K562 (cell line): ENCODE results near the gene UQCRC2. TPM values are rescaled to one million over a fixed set of nuclear protein-coding genes. Genes with fewer than 3 reads are reported as not detected.
A peak's percentile ranks its signal among the peaks of the same experiment; 100 is the strongest.

Experiments
- ATAC-seq: fragments of 200-7000 bp; cut with Tn5 transposase; 3 replicates; pipeline ENCODE4 v1.9.1; 2020; ENCODE audit warnings: moderate library complexity
- BruUV-seq: library from RNA; stranded (reverse); fragments of 400-500 nt; replicated peaks from 2 replicates; lab custom pipeline; 2021; lab: Mats Ljungman, UMichigan
- CTCF ChIA-PET: fragments of 300-600 bp; formaldehyde crosslinking; extraction: SDS; loops from one replicate; lab custom pipeline; 2021; ENCODE audit warnings: low intra/inter-chr PET ratio; lab: Yijun Ruan, JAX
- POLR2A ChIA-PET: fragments of 300-600, 350-650 bp; sonication (Branson Sonifier 250); formaldehyde crosslinking; extraction: SDS; loops from one replicate; lab custom pipeline; 2021; ENCODE audit warnings: antibody characterized with exemption, inconsistent platforms; lab: Yijun Ruan, JAX
- DNase-seq, 4 experiments: peaks; one replicate each; pipeline versions ENCODE4 v3.0.0 to v3.0.0-alpha.2; 2011 to 2018; ENCODE audit warnings: low spot score in 3 of 4, mixed read lengths in 3 of 4; ENCODE audit errors: extremely low read depth in 1 of 4
- FAIRE-seq: peaks from 2 replicates; lab custom pipeline; 2011; peaks lifted over from hg19 to GRCh38; lab: Jason Lieb, UNC
- H2AFZ ChIP-seq: 2 replicates; pipeline ENCODE4 v1.6.0; 2011; ENCODE audit warnings: low read depth, low read length, control low read depth, inconsistent platforms
- H3K27ac ChIP-seq: fragments of 200-600 bp; 3 replicates; pipeline ENCODE4 v1.8.0; 2011; ENCODE audit warnings: low read depth, mild to moderate bottlenecking, control low read depth, inconsistent platforms, low read length, moderate library complexity, mixed read lengths; ENCODE audit errors: extremely low read depth
- H3K27me3 ChIP-seq, 2 experiments: fragments of 300-600 bp in 1 of 2; 2 replicates in 1 of 2; 3 replicates in 1 of 2; pipeline versions ENCODE4 v1.6.0 to v1.8.0; 2011; ENCODE audit warnings: inconsistent platforms in 2 of 2, low read length in 2 of 2, mild to moderate bottlenecking in 1 of 2, mixed read lengths in 1 of 2, moderate library complexity in 1 of 2; ENCODE audit not compliant: control insufficient read depth in 2 of 2, insufficient read depth in 2 of 2
- H3K36me3 ChIP-seq: fragments of 300-600 bp; 3 replicates; pipeline ENCODE4 v1.8.0; 2011; ENCODE audit warnings: mild to moderate bottlenecking, low read length, inconsistent platforms; ENCODE audit not compliant: control insufficient read depth, insufficient read depth
- H3K4me1 ChIP-seq, 2 experiments: fragments of 200-600 bp in 1 of 2; replicated peaks in 1 of 2; 2 replicates in 1 of 2; 3 replicates in 1 of 2; pipeline versions ENCODE4 v1.5.1 to v1.8.0; 2011; ENCODE audit warnings: inconsistent platforms in 2 of 2, low read length in 2 of 2, mild to moderate bottlenecking in 1 of 2, mixed read lengths in 1 of 2, moderate library complexity in 1 of 2; ENCODE audit not compliant: control insufficient read depth in 2 of 2, insufficient read depth in 2 of 2
- H3K4me2 ChIP-seq: 2 replicates; pipeline ENCODE4 v1.6.1; 2011; ENCODE audit warnings: low read length, control low read depth, inconsistent platforms, mixed read lengths; ENCODE audit not compliant: insufficient read depth
- H3K4me3 ChIP-seq: fragments of 200-600 bp; sonication (generic), shearing (Covaris generic); 2 replicates; pipeline ENCODE4 v1.5.1; 2016; ENCODE audit warnings: control low read depth, inconsistent platforms
- H3K79me2 ChIP-seq: fragments of 200-600 bp; 3 replicates; pipeline ENCODE4 v1.8.0; 2011; ENCODE audit warnings: low read length, inconsistent platforms; ENCODE audit not compliant: control insufficient read depth, insufficient read depth
- H3K9ac ChIP-seq, 2 experiments: 2 replicates each; pipeline versions ENCODE4 v1.6.0 to v1.6.1; 2011; ENCODE audit warnings: low read depth in 2 of 2, low read length in 2 of 2, control low read depth in 1 of 2, inconsistent platforms in 1 of 2, mild to moderate bottlenecking in 1 of 2, mixed read lengths in 1 of 2; ENCODE audit not compliant: insufficient read depth in 1 of 2
- H3K9me1 ChIP-seq: one replicate; pipeline ENCODE4 v1.6.0; 2011; ENCODE audit warnings: inconsistent platforms, mild to moderate bottlenecking, low read length, moderate library complexity; ENCODE audit not compliant: control insufficient read depth, insufficient read depth
- H3K9me3 ChIP-seq: replicated peaks from 2 replicates; pipeline ENCODE4 v1.5.1; 2011; ENCODE audit warnings: low read depth, low read length, inconsistent platforms; ENCODE audit not compliant: control insufficient read depth, insufficient read depth
- H4K20me1 ChIP-seq: replicated peaks from 2 replicates; pipeline ENCODE4 v1.6.1; 2011; ENCODE audit warnings: low read length, inconsistent platforms, mixed read lengths; ENCODE audit not compliant: control insufficient read depth, insufficient read depth
- HNRNPH1 ChIP-seq: fragments of 200-400 bp; formaldehyde crosslinking; optimal IDR thresholded peaks from 2 replicates; pipeline ENCODE3; 2017; ENCODE audit warnings: low read depth, mild to moderate bottlenecking, low read length, moderate library complexity
- RBM34 ChIP-seq: fragments of 200-400 bp; formaldehyde crosslinking; IDR thresholded peaks from 2 replicates; pipeline ENCODE4 v1.6.1; 2018; ENCODE audit warnings: low read length, borderline replicate concordance; ENCODE audit not compliant: insufficient read depth
- ZNF407 ChIP-seq: fragments of 450-650 bp; IDR thresholded peaks from 2 replicates; pipeline ENCODE4 v1.6.1; 2016; ENCODE audit warnings: low read depth
- WGBS: fragments of 100-300 bp; shearing (Covaris generic); methylation state at CpG from one replicate; pipeline ENCODE4 v1.1.6; 2016; ENCODE audit warnings: low coverage, mixed read lengths; ENCODE audit not compliant: insufficient coverage; ENCODE audit errors: missing lambda C conversion rate; 5-methylcytosine and 5-hydroxymethylcytosine counted together
- in situ Hi-C: fragments of 300-500 bp; cut with MboI; formaldehyde crosslinking; loops from 4 replicates; pipeline ENCODE4 v1.15.0; 2018; ENCODE audit warnings: inconsistent platforms, mixed read lengths
- intact Hi-C: fragments of 100-400 bp; cut with micrococcal nuclease; formaldehyde crosslinking; loops from 2 replicates; pipeline ENCODE4 v1.14.2; 2022
- polyA plus RNA-seq, 8 experiments: library from polyadenylated mRNA; depleted of rRNA in 4 of 8; stranded (reverse) in 5 of 8; unstranded in 3 of 8; fragments of >200 nt; fragmentation: Nextera tagmentation in 2 of 8; fragmentation: Illumina TruSeq in 1 of 8; extraction: Ambion mirVana in 2 of 8; extraction: Trizol in 1 of 8; gene quantifications; 2 replicates each; pipeline versions ENCODE4 v1.2.1 to v1.2.3, GENCODE V29; 2011 to 2014; ENCODE audit warnings: inconsistent platforms in 1 of 8, missing spikeins in 1 of 8
- total RNA-seq, 7 experiments: library from RNA; depleted of rRNA in 6 of 7; stranded (reverse); fragments of >200 nt in 6 of 7; fragmentation: Illumina TruSeq in 2 of 7; extraction: Trizol in 2 of 7; gene quantifications; 2 replicates each; pipeline versions ENCODE4 v1.2.1 to v1.2.3, GENCODE V29; 2011 to 2021; ENCODE audit warnings: low replicate concordance in 1 of 7
- TF ChIP-seq, protein P1 (sequence below): fragments of 250-450 bp; sonication (Bioruptor Pico); IDR thresholded peaks from 2 replicates; pipeline ENCODE4 v1.8.0; 2021; ENCODE audit warnings: mild to moderate bottlenecking, moderate library complexity

UQCRC2 gene
- total and polyA plus RNA-seq, 9 of the 15 experiments (the other 6 are each of a cell fraction or from before 2014, with no cell fraction given): 177 to 516 (median 319) TPM

DNA sequence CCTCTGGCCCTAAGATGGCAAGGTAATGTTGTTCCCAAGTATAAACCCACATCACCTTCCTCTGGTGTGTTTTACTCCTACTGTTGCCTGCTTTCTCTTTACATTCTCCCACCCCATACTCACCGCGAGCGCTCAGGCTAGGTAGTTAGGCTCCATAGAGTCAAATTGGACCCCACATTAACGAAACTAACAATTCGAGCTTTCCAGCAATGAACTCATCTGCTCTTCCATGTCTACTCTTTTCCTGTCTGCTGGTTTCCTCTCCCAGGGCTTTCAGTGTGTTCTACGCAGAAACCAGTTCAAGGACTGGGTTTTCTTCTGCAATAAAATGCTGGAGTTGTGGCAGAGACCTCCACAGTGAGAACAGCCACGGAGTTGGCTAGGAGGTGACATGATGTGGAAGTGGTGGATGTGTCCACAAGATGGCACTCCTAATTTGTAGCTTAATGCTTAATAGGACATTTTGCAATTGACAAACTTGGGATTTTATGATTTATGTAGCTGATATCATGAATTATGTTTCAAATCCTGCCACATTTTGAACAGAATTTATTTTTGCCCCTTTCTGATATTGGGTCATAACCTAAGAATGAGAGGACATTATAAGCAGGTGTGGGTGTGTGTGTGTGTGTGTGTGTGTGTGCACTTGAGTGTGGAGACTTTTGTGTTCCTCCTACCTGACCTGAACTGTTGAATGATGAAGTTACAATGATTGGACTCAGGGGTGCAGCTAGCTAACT, 2.2 kb upstream of the UQCRC2 start (continued):
- no peak for TF ChIP-seq RBM34
- no peak for TF ChIP-seq HNRNPH1
- TF ChIP-seq, protein P1, sequence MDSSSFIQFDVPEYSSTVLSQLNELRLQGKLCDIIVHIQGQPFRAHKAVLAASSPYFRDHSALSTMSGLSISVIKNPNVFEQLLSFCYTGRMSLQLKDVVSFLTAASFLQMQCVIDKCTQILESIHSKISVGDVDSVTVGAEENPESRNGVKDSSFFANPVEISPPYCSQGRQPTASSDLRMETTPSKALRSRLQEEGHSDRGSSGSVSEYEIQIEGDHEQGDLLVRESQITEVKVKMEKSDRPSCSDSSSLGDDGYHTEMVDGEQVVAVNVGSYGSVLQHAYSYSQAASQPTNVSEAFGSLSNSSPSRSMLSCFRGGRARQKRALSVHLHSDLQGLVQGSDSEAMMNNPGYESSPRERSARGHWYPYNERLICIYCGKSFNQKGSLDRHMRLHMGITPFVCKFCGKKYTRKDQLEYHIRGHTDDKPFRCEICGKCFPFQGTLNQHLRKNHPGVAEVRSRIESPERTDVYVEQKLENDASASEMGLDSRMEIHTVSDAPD (CRISPR knock-in tag): no peak

- WGBS: 2% methylated on average over 24 of the region's 24 CpGs
- in situ Hi-C loops: no loop called here
- Histone ChIP-seq H3K9me3 (no peaks in the 10 kb centered on the region), H2AFZ (peak overlapping the region; percentile 98), H3K4me1 (peaks cover 4 to 7% of the 10 kb centered on the region in 2 experiments; a peak in 3 of 5 replicates), H3K27me3 (peaks cover 0 to 2% of the 10 kb centered on the region in 2 experiments; a peak in 1 of 5 replicates), H3K4me3 (peak overlapping the region; percentile 92), H3K36me3 (peaks cover 27% of the 10 kb centered on the region), H3K4me2 (peak overlapping the region; percentile 99), H3K9ac (peak overlapping the region; percentile 97 to 100), H3K27ac (peak overlapping the region; percentile 98), H4K20me1 (peaks cover 19% of the 10 kb centered on the region), H3K79me2 (peaks cover 67% of the 10 kb centered on the region), H3K9me1 (peaks cover 5% of the 10 kb centered on the region)
- peak; percentile 72 for FAIRE-seq
- BruUV-seq: TSS peak; percentile 78
- ATAC-seq: peak; percentile 69
- intact Hi-C loops: loop anchor here (5.0 kb wide), 3 partner anchors 125 to 235 kb away; no protein-coding TSS in a partner anchor
- ChIA-PET POLR2A (interaction anchor here (0.5 to 1.4 kb wide), 6 partner anchors 9 to 200 kb away, joined by 3 to 5 read pairs (median 3); no protein-coding TSS in a partner anchor), CTCF (interaction anchor here (1.5 to 1.7 kb wide), 2 partner anchors 147 to 237 kb away, joined by 3 to 11 read pairs; no protein-coding TSS in a partner anchor)
- peak; percentile 73 to 80 (median 76) for DNase-seq
- TF ChIP-seq ZNF407: no peak
These were observed 945 bp upstream of the UQCRC2 start for GRCh38 chr16:21952040-21952792.
